Adrenal gland (tissue), 12 donors: ENCODE measurements around the gene NCR3LG1. TPM values are rescaled to one million over a fixed set of nuclear protein-coding genes. Genes with fewer than 3 reads are reported as not detected.

ENCODE experiments used
- DNase-seq, 7 donors: peaks; one replicate each; pipeline ENCODE4 v3.0.0-alpha.2; 2019 to 2020
- H3K27ac ChIP-seq, 5 donors: fragments of 200-600 bp; sonication (generic) in 4 of 5; 1 replicate in 3 of 5; 2 replicates in 2 of 5; pipeline versions ENCODE4 v1.5.1 to v1.8.0; 2016 to 2020; ENCODE audit warnings: mild to moderate bottlenecking in 1 of 5
- H3K27me3 ChIP-seq: fragments of 200-600 bp; 2 replicates; pipeline ENCODE4 v1.8.0; 2021
- H3K36me3 ChIP-seq, 2 donors: fragments of 200-600 bp; replicated peaks in 1 of 2; 1 replicate in 1 of 2; 2 replicates in 1 of 2; pipeline versions ENCODE4 v1.5.1 to v1.8.0; 2018 to 2022
- H3K4me1 ChIP-seq, 2 donors: fragments of 200-600 bp; replicated peaks in 1 of 2; 1 replicate in 1 of 2; 2 replicates in 1 of 2; pipeline versions ENCODE4 v1.5.1 to v1.8.0; 2018 to 2021
- H3K4me3 ChIP-seq, 4 donors: fragments of 200-600 bp; sonication (generic) in 3 of 4; one replicate each; pipeline ENCODE4 v1.5.1; 2016 to 2018
- H3K9me3 ChIP-seq, 3 donors: fragments of 200-600 bp; sonication (generic) in 1 of 3; replicated peaks in 1 of 3; 1 replicate in 2 of 3; 2 replicates in 1 of 3; pipeline versions ENCODE4 v1.5.1 to v1.8.0; 2016 to 2021
- POLR2A ChIP-seq, 2 donors: fragments of 450-650 bp; IDR thresholded peaks; one replicate each; pipeline ENCODE4 v1.6.1; 2017; ENCODE audit warnings: antibody characterized with exemption in 2 of 2, mild to moderate bottlenecking in 2 of 2, moderate library complexity in 1 of 2
- WGBS, 4 donors: extraction: QIAGEN DNeasy Blood & Tissue Kit in 2 of 4; methylation state at CpG; one replicate each; pipeline versions ENCODE4 v1.1.5 to v1.1.7; 2013 to 2017; 5-methylcytosine and 5-hydroxymethylcytosine counted together
- intact Hi-C, 2 donors: fragments of 100-400 bp; cut with DNase I; formaldehyde crosslinking; loops; one replicate each; pipeline versions ENCODE4 v1.14.1 to v1.15.0; 2022 to 2023
- polyA plus RNA-seq, 3 donors: library from polyadenylated mRNA; stranded (reverse); fragments of 200-250 nt in 2 of 3; fragments of 350-450 nt in 1 of 3; fragmentation: Illumina TruSeq in 1 of 3; extraction: RNeasy Lipid Tissue Mini Kit (QIAGEN cat#74804) in 1 of 3; gene quantifications; one replicate each; pipeline ENCODE4 v1.2.3, GENCODE V29; 2013 to 2014
- total RNA-seq, 9 donors: library from RNA; depleted of rRNA in 4 of 9; stranded (reverse); fragments of >200 nt in 4 of 9; fragments of 120-200 nt in 1 of 9; fragmentation: NEBNext Ultra II Directional in 1 of 9; extraction: Animal tissue kit (Norgen Biotek cat#: 25700) in 1 of 9; gene quantifications; one replicate each; pipeline versions ENCODE4 v1.1.0 to v1.2.4, GENCODE V29; 2013 to 2023
- TF ChIP-seq, protein P1 (sequence below), 6 experiments: fragments of 450-650 bp in 4 of 6; fragments of 200-600 bp in 2 of 6; sonication (generic) in 1 of 6; IDR thresholded peaks; 1 replicate in 5 of 6; 2 replicates in 1 of 6; pipeline versions ENCODE4 v1.5.1 to v1.8.0; 2016 to 2021; ENCODE audit warnings: antibody characterized with exemption in 6 of 6, mild to moderate bottlenecking in 2 of 6, moderate library complexity in 1 of 6
- donor health status: healthy with polysubstance abuse.
- donor health status: Bipolar disorder and iron deficiency.
- donor health status: DM: yes; HTN: yes; CAD: no.
- donor health status: DM: no; HTN: no; CAD: no.
- donor health status: DM: no; HTN: no; CAD: no.
- donor health status: DM: yes; HTN: yes; CAD: no.

NCR3LG1 gene
- total and polyA plus RNA-seq, 12 donors: 0.13 to 10.1 (median 1.4) TPM

DNA sequence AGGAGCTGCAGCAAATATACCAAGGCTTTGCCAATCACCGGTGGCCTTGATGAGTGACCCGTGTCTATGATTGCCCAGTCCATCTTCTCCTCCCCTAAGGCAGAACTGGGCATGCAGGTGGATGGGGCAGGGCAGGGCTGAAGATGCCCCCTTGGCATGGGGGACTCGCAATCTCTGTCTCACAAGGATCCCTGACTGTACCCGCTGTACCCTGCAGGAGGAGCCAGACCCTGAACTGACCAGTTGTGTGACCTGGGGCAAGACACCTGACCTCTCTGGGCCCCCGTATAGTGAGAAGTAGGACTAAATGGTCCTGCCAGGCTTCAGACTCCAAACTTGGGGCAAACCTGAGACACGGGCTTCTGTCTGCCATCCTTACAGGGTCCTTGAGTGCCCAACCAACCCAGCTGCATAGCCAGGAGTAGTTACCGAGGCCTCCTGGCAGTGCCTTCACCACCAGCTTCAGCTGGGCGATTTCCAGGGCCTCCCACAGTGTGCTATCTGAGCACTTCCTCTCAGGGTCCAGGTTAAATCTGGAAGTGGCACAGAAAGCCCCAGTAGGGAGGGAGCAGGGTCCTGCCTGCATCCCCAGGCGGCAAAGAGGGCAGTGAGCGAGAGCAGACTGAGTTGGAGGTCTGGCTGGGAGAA is 43.3 kb downstream of the NCR3LG1 start:
- no peak for DNase-seq

DNA sequence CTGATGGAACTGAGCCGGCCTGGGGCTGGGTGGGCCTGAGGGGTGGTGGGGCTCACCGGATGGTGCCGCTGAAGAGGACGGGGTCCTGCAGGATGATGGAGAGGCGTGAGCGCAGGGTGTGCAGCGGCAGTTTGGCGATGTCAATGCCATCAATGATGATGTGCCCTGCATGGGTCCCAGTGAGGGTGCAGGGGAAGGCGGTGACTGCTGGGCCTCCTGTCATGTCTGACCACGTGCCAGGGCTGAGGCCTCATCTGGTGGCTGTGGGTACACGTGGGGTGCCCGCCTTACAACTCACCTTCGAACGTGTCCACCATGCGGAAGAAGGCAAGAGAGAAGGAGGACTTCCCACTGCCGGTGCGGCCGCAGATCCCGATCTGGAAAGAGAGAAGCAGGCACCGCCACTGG is 44.0 kb downstream of the NCR3LG1 start:
- intact Hi-C loops: no loop called here
- Histone ChIP-seq H3K27ac (no peak overlapping the region), H3K27me3 (no peaks in the 10 kb centered on the region), H3K4me3 (no peak overlapping the region), H3K4me1 (no peaks in the 10 kb centered on the region), H3K9me3 (no peaks in the 10 kb centered on the region), H3K36me3 (no peaks in the 10 kb centered on the region)
- TF ChIP-seq POLR2A (IDR thresholded peaks at IDR 0.05): no peak
- TF ChIP-seq, protein P1, sequence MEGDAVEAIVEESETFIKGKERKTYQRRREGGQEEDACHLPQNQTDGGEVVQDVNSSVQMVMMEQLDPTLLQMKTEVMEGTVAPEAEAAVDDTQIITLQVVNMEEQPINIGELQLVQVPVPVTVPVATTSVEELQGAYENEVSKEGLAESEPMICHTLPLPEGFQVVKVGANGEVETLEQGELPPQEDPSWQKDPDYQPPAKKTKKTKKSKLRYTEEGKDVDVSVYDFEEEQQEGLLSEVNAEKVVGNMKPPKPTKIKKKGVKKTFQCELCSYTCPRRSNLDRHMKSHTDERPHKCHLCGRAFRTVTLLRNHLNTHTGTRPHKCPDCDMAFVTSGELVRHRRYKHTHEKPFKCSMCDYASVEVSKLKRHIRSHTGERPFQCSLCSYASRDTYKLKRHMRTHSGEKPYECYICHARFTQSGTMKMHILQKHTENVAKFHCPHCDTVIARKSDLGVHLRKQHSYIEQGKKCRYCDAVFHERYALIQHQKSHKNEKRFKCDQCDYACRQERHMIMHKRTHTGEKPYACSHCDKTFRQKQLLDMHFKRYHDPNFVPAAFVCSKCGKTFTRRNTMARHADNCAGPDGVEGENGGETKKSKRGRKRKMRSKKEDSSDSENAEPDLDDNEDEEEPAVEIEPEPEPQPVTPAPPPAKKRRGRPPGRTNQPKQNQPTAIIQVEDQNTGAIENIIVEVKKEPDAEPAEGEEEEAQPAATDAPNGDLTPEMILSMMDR (IDR thresholded peaks at IDR 0.05): no peak
- 85 to 92% (median 88%) methylated on average over 20 of the region's 20 CpGs for WGBS, 4 donors
- DNase-seq: no peak

More for the DNA sequence above, 43.3 kb downstream of the NCR3LG1 start:
- Histone ChIP-seq H3K36me3 (no peaks in the 10 kb centered on the region), H3K9me3 (no peaks in the 10 kb centered on the region), H3K27ac (no peak overlapping the region), H3K27me3 (no peaks in the 10 kb centered on the region), H3K4me1 (peaks cover 0 to 1% of the 10 kb centered on the region in 2 donors), H3K4me3 (no peak overlapping the region)
- WGBS, 4 donors: 81 to 97% (median 89%) methylated on average over 5 to 10 of the region's 10 CpGs
- TF ChIP-seq, protein P1 (IDR thresholded peaks at IDR 0.05): no peak
- TF ChIP-seq POLR2A (IDR thresholded peaks at IDR 0.05): no peak
- intact Hi-C loops: no loop called here

DNA sequence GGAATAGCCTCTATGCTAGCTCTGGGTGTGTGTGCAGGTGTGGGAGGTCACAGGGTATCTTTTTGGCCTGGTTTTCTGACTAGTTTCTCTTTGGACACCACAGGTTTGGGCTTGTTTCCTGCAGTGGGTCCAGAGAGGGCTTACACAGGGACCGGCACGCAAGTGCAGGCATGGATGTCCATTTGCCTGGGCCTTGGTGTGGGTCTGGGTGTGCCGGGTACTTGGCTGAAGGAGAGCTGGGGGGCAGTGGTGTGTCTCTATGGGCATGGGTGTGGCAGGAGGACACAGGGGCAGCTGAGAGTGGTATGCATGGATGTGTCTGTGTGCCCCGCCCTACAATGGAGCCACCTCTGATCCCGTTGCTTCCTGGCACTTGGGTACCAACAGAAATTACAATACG is 44.4 kb downstream of the NCR3LG1 start:
- TF ChIP-seq, protein P1 (IDR thresholded peaks at IDR 0.05): no peak
- TF ChIP-seq POLR2A (IDR thresholded peaks at IDR 0.05): no peak
- H3K36me3 ChIP-seq: no peaks in the 10 kb centered on the region
- no peak overlapping the region for H3K27ac ChIP-seq
- no peak for DNase-seq
- intact Hi-C loops: no loop called here
- H3K9me3 ChIP-seq: no peaks in the 10 kb centered on the region
- H3K4me1 ChIP-seq: no peaks in the 10 kb centered on the region
- no peaks in the 10 kb centered on the region for H3K27me3 ChIP-seq
- H3K4me3 ChIP-seq: no peak overlapping the region
- WGBS, 4 donors: 64 to 89% (median 82%) methylated on average over 6 of the region's 6 CpGs

DNA sequence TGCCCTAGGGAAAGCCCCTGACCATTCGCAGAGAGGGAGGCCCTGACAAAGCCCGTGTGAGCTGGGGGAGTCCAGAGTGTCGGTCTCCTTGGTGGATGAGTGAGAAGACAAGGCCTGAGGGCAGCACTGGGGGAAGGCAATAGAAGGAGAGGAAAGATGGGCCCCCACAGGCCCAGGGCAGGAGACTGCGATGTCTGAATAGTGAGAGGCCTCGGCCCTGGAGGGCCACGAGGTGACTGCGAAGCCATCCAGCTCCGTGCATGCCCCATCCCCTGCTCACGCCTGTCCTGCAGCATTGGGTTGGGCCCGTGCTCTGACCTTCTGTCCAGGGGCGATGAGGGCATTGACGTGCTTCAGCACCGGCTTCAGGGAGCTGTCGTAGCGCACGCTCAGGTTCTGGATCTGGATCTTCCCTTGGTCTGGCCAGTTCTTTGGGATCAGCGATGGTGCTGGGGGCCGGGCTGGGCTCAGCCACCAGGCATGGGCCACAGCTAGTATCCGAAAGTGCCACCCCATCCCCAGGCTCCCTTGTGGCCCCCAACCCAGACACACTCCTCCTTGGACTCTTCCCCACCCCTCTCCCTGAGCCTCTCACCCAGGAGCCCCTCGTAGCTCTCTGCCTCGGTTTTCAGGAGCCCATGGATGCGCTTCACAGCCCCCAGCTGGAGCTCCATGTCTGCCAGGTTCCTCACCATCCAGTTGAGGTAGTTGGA is 45.2 kb downstream of the NCR3LG1 start:
- WGBS, 4 donors: 89 to 93% (median 90%) methylated on average over 20 to 22 of the region's 22 CpGs
- no peak for DNase-seq
- Histone ChIP-seq H3K27me3 (no peaks in the 10 kb centered on the region), H3K4me3 (no peak overlapping the region), H3K4me1 (no peaks in the 10 kb centered on the region), H3K27ac (no peak overlapping the region), H3K9me3 (no peaks in the 10 kb centered on the region), H3K36me3 (no peaks in the 10 kb centered on the region)
- no peak for TF ChIP-seq POLR2A (IDR thresholded peaks at IDR 0.05)
- TF ChIP-seq, protein P1 (IDR thresholded peaks at IDR 0.05): no peak
- intact Hi-C loops: no loop called here
